NT2/D1 (cell line): ENCODE data around the gene CARD19.

Experiments used
- YY1 ChIP-seq: IDR thresholded peaks from 2 replicates; pipeline ENCODE4 v1.6.1; 2011; ENCODE audit not compliant: insufficient read length, insufficient read depth
- ZNF274 ChIP-seq: IDR thresholded peaks from 2 replicates; pipeline ENCODE4 v1.6.1; 2011; ENCODE audit warnings: mild to moderate bottlenecking, low read depth, low read length

- TF ChIP-seq YY1 (no peak), ZNF274 (no peak)
These were observed 41.0 kb upstream of the CARD19 start for GRCh38 chr9:93054758-93055704.
